NB4 (cell line): ENCODE measurements around the gene VEGFB.

Source experiments
- CTCF ChIP-seq: IDR thresholded peaks from one replicate; pipeline ENCODE4 v1.5.1; 2012; ENCODE audit warnings: low read depth, low read length
- MYC ChIP-seq: IDR thresholded peaks from 2 replicates; pipeline ENCODE4 v1.6.1; 2011; ENCODE audit warnings: low read depth, low read length
- POLR2A ChIP-seq: IDR thresholded peaks from 2 replicates; pipeline ENCODE4 v1.6.1; 2011; ENCODE audit warnings: mild to moderate bottlenecking; ENCODE audit not compliant: insufficient read length; ENCODE audit errors: extremely low read depth

- TF ChIP-seq CTCF (peak; percentile 60), MYC (no peak), POLR2A (no peak)
Measured at GRCh38 chr11:64252003-64252872, 17.9 kb downstream of the VEGFB start.
